ENCODE measurements around the gene LRRC34.

GRCh38 chr3:169772897-169773816 lies 39.5 kb downstream of the LRRC34 start, which contains the start of gene MYNN:
- TF ChIP-seq, protein P1, sequence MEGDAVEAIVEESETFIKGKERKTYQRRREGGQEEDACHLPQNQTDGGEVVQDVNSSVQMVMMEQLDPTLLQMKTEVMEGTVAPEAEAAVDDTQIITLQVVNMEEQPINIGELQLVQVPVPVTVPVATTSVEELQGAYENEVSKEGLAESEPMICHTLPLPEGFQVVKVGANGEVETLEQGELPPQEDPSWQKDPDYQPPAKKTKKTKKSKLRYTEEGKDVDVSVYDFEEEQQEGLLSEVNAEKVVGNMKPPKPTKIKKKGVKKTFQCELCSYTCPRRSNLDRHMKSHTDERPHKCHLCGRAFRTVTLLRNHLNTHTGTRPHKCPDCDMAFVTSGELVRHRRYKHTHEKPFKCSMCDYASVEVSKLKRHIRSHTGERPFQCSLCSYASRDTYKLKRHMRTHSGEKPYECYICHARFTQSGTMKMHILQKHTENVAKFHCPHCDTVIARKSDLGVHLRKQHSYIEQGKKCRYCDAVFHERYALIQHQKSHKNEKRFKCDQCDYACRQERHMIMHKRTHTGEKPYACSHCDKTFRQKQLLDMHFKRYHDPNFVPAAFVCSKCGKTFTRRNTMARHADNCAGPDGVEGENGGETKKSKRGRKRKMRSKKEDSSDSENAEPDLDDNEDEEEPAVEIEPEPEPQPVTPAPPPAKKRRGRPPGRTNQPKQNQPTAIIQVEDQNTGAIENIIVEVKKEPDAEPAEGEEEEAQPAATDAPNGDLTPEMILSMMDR (IDR thresholded peaks at IDR 0.05): no peak
- peak; percentile 97 to 99 (median 99) for TF ChIP-seq POLR2A (IDR thresholded peaks at IDR 0.05)

All from body of pancreas (tissue), 4 donors.